Muscle of back (tissue), 11 donors: ENCODE data around the gene MGMT. TPM values are rescaled to one million over a fixed set of nuclear protein-coding genes. Genes with fewer than 3 reads are reported as not detected.
A peak's percentile ranks its signal among the peaks of the same experiment; 100 is the strongest.

ENCODE experiments used
- DNase-seq, 3 donors: peaks; one replicate each; pipeline versions ENCODE4 v3.0.0 to v3.0.0-alpha.2; 2013
- polyA plus RNA-seq, 10 donors: library from polyadenylated mRNA; unstranded; fragments of 120-200 nt; gene quantifications; one replicate each; pipeline ENCODE4 v1.2.1, GENCODE V29; 2013; ENCODE audit not compliant: insufficient read length in 10 of 10

Gene MGMT
- polyA plus RNA-seq, 10 donors = 10.7 to 19.2 (median 13.8) TPM

DNA sequence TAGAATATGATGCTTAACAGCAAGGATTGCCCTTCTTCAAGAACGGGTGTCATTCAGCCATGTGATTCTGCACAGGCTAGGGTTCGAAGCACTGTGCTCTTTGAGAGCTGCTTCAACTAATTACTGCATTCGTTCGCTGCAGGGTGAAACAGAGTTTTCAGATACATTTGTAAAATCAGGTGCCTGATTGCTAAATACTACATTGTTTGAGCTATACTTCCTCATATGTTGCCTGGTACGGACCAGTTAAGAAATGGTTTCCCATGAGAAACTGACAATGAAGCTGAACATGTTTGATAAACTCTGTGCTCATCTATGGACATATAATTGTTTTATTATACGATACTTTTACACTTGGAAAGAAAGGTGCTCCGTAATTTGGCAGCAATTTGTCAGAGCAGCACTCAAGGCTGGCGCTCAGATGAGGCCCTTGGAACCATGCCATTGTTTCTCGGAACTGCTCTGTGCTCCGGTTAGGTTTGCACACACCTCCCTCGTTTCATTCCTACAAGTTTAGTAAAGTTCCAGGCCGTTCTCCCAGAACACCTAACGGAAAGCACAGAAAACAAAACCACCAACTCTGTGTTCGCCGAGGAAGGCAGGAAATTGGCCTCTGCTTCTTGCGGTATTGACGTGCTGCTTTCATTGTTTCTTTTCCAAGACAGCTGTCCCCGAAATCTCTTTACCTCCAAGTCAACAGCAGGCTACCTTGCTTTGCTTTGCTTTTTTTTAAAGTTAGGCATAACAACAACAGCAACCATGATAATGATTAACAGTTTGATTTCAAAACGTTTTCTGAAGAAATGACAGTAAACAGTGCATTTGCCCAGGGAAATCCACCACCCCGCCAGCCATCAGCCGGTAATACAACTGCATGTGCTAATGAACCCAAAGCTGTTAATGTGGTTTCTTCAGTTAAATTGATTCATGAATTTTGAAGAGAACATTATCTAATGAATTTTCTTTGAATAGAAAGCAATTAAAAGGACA, 290.2 kb downstream of the MGMT start:
- DNase-seq = peak; percentile 23 to 68 (median 40)

DNA sequence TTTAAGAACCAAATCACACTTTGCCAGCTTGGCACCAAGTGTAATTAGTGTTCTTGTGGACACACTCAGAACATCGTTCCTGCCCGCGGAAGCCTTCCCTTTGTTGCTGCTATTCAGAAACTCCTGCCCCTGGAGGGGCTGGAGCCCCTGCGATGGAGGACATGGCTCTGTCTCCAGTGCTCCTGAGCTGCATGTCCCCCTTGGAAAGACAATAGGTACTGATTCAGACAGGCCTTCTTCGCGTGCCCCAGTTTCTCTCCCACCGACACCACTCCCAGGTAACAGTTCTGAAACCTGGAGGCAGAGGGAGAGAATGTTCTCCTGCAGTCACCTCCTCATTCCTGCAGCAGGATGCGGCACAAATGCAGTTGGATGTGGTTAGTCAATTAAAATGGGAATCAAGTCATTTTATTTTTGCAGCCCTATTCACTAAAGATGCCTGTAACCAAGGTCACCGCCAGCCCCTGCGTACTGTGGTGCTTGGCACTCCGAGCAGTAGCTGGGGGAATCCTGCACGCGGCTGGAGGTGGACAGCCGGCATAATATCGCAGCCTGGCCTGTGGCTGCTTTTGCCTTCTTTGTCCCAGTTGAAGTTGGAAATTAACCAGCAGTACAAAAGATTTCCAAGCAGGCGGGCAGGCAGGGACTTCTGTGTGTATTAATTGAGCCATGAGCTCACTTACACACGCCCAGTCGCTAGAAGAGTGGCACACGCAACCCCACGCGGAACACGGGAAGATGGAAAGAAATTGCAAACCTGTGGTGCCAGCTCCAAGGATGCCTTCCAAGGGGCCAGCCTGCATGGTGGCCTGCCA, 291.4 kb downstream of the MGMT start:
- no peak for DNase-seq

DNA sequence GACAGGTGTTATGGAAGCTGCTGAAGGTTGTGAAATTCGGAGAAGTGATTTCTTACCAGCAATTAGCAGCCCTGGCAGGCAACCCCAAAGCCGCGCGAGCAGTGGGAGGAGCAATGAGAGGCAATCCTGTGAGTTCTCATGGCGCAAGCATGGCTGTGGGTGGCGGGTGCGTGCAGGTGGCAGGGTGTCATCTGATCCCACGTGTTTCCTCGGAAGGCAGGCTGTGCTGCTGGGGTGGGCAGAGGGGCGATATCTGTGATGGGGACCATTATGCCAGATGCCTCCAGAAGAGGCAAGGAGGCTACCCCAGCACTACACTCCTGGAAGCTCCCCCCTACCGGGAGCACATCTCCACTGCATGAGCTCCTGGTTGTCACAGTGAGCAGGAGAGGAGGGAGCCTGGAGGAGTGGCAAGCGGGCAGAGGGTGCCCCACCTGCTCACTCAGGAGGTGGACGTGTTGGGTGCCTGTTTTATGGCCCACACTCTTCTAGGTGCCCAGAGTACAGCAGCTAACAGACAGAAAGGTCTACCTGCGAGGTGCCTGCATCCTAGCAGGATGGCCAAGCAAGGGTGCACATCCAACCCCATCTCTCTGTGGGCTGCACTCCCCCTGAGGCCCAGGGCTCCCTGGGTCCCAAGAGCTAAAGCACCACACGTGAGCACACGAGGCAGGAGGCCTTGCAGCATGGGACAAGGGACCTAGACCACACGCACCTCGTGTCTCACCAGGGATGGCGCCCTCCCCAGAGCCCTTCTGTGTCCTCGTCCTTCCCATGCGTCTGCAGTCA, 292.4 kb downstream of the MGMT start:
- DNase-seq = no peak

- no peak for DNase-seq
Observed at GRCh38 chr10:129760003-129760315, 292.9 kb downstream of the MGMT start.

GRCh38 chr10:129760416-129760815, 293.4 kb downstream of the MGMT start:
- no peak for DNase-seq

DNA sequence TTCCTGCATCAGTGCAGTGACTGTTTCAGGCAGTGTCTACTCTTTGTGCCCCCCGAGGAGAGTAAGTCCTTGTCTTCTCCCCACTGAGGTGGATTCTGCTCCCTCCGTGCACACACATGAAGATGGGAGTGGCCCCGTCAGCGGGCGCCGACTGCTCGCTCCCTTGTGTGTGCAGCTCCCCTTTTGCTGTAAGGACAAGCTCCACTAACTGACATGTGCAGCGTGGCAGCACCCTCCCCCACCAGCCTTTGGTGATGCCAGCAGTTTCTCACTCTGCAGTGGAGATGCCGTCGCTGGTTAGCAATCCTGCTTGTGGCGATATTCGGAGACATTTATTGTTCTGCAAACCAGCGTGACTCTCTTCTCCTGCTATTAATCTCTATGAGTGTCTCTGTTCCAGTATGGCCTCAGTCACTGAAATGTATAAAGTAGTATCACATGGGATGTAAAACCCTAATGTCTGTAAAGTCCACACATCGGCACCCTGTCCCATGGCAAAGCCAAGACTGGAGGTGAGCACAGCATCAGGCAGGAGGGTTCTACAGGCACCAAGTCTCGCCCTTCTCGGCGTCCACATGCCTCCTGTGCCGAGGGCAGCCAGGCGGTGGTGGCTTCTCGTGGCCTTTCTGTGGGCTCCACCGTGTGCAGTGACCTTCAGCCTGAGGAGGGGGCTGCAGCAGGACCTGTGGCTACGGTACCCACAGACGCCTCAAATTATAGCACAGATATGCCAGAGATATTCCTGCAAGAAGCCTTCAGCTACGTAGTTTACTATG, 294.3 kb downstream of the MGMT start:
- DNase-seq = no peak

GRCh38 chr10:129761981-129762956, 295.2 kb downstream of the MGMT start:
- DNase-seq = no peak

DNA sequence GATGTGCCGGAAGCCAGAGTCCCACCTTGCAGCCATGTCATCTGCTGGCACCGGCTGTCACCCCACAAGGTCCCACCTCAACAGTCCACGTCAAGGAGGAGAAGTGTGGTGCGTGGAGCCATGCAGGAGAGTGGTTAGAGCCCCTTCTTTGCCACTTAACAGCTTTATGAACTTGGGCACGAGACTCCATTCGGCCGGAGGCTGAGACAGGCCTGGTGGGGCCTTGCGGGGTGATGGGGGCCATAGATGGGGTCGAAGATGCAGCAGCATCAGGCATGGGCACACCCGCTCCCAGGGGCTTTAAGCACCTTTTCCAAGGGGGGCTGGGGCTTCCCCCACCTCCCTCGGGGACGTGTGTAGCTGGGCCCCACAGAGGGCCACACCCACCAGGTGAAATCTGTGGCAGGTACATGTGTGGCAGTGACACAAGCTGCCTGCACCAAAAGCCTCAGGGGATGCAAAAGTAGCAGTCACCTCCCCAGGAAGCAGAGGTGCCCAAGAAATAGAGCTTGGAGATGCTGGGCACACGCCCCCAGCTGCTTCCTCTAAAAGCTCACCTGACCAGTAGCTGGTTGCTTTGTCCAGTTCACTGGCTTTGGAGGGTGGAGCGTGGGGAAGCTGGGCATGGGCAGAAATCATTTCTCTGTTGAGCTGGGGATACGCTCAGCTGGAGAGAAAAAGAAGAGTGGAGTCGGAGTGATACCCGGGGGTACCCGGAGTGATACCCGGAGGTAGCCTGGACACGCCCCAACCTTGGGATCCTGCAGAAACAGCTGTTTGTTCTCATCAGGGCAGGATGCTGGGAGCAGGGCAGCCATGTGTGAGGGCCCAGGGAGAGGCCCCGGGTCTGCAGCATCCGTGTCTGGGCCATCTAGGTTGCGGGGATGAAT, 297.2 kb downstream of the MGMT start:
- DNase-seq = no peak

DNA sequence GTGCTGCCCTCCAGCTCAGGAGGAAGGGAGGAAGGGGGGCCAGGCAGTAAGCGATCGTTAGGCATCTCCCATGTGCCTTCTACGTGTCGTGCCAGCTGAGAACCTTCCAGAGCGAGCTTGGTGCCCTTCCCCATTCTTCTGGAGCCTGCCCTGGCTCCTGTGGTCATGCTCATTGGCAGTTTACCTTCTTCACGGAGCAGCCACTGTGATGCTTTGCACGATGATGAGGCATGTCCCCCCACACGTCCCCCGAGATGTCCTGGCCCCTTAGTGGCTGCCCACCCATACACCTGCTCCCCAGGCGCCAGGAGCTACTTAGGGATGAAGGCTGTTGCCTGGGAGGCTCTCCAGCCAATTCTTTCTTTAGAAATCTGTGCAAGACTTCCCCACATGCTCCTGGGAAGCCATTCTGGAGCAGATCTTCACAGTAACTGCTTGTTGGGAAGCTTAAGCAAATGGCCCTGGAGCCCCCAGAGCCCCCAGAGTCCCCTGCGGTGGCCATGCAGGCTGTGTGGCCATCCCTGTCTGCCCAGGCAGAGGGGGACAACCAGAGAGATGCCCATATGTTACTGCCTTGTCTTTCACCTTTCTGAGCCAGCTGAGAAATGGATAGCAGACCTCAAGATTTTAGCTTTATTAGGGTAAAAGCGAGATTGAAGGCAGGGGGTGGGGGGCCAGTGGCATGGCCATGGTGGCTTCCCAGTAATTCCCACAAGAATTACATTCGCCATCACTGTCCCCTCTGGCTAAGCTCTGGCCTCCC, 298.0 kb downstream of the MGMT start:
- no peak for DNase-seq

DNA sequence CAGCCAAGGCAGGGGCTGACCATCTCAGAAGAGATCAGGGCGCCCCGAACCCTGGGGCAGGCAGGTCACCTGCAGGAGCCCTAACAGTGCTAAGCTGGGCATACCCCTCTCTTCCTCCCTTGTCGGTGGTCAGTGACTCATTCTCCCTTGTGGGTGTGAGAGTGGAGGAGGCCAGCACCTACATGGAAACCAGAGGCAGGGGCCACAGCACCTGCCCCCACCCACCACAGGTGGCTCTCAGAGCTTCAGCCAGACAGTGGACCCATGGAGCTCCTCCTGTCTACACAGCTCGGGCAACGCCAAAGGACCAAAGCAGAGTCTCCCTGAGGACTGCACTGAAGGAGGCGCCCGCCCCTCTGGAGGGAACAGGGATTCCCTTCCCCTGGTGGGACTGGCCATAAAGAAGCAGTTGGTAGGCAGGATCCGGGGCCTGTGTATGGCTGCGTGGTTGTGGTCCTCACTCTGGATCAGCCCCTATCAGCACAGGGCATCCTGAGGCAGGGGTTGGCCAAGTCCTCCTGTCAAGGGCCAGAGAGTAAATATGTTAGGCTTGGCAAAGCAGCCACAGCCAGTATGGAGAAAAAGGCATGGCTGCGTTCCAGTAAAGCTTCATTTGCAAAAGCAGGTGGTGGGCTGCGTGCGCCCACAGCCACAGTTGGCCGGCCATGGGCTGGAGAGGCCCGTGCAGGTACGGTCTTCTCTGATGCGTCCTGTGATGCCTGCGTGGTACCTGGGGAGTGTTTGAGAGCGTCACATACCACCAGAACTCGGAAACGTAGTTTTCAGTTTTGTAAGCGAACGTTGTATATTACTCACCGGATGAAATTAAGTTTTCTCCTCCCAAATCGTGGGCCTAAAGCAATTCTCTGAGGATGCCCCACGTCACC, 298.9 kb downstream of the MGMT start:
- DNase-seq = no peak

DNA sequence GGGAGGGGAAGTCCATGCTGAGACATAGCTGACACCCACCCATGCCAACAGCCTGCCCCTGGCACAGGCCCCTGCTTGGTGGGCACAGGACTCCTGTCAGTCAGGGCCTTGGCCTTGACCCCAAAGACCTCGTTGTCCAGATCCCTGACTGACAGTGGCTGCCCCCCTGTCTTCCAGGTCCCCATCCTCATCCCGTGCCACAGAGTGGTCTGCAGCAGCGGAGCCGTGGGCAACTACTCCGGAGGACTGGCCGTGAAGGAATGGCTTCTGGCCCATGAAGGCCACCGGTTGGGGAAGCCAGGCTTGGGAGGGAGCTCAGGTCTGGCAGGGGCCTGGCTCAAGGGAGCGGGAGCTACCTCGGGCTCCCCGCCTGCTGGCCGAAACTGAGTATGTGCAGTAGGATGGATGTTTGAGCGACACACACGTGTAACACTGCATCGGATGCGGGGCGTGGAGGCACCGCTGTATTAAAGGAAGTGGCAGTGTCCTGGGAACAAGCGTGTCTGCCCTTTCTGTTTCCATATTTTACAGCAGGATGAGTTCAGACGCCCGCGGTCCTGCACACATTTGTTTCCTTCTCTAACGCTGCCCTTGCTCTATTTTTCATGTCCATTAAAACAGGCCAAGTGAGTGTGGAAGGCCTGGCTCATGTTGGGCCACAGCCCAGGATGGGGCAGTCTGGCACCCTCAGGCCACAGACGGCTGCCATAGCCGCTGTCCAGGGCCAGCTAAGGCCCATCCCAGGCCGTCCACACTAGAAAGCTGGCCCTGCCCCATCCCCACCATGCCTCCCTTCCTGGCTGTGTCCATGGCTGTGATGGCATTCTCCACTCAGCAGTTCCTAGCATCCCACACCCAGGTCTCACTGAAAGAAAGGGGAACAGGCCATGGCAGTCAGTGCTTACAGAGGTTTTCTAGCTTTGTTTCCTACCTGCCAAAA, 299.8 kb downstream of the MGMT start:
- no peak for DNase-seq

GRCh38 chr10:129767751-129768150, 300.7 kb downstream of the MGMT start:
- no peak for DNase-seq

DNA sequence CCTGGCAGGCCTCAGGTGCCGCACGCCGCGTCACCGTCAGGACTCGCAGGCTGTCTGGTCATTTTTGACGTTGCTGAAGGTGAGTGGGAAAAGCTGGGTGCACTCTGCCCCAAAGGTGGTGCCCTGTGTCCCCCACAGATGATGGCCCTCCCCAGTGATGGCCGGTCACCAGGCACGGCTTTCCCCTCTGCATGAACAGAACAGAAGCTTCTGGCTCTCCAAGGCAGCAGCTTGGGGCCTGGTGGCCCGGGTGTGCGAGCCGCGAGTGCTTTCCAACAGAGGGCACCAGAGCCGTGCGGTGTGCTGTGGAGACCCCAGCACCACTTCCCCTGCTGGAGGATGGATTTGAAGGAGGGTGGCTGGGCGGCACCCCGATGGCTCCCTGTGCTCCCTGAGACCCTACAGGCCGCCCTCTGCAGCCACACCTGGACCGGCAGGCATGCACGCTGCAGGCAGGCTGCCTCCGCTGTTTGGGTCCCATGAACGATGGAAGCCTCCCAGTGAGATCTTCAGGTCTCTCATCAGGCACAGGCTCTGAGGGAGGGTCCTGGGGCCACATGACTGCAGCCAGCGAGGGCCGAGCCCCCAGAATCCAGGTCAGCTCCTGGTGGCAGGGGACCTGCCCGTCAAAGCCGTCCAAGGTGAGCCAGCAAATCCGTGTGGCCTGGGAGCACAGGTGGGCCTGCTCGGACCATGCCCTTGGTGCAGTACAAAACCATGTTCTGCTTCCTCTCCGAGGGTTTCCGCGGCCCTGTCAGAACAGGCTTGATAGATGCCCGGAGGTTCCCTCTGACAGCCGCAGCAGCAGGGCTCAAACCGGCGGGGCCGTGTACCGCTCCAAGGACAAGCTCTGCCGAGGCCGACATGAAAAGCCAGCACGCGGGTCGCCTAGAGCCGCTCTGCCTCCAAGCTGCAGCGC, 301.7 kb downstream of the MGMT start:
- no peak for DNase-seq

- no peak for DNase-seq
Observed at GRCh38 chr10:129769381-129770116, 302.5 kb downstream of the MGMT start.
